ENCODE data around the gene PRDM12.

Gene PRDM12

DNA sequence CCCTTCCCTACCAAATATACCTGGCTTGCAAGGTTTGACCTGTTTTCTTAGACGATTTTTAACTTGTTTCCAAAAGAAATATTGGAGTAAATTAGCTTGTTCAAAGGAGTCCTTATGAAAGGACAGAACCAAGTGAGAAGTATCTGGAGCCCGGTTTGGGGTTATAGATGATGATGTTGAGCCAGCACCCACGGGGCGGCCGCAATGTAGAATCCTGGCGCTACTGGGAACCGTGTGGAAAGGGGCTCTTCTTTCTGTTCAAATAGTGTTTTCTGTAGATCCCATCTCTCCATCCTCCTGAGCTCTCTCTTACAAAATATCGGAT, 28.7 kb downstream of the PRDM12 start:
- no peak for FAIRE-seq

DNA sequence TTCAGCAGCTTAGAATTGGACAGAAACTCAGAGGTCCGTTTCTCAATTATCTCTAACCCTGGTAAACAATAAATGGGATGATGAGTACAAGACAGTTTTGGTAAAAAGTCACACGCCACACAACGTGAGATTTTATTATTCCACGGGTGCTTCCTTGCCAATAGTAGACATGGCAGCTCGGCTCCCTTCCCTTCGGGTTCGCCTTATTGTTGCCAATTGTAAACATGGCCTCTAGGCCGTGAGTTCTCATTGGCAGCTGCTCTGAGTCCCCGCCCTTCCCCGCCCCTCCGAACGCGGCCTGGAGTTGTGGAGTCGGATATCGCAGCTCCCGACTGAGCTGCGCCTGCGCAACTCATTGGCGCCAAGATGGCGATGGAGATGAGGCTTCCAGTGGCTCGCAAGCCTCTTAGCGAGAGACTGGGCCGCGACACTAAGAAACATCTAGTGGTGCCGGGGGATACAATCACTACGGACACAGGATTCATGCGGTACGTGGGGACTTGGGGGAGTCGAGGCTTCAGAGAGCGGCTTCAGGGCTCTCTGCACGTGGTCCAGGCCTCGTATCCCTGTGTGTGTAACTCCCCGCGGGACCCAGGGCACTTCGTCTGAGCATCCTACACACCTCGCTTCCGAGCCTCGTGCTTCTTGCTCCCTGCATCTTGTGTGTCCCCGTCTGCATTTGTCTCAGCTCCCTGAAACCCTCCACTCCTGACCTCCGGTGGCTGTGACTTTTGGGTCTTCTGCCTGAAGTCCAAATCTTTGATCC, 29.2 kb downstream of the PRDM12 start, which contains the start of gene EXOSC2:
EXOSC2 (plus strand) TSS at position 355 of the 766 bp plus-strand sequence; CDS start at position 367, 12 bp downstream.
- FAIRE-seq, result peak; percentile 65

DNA sequence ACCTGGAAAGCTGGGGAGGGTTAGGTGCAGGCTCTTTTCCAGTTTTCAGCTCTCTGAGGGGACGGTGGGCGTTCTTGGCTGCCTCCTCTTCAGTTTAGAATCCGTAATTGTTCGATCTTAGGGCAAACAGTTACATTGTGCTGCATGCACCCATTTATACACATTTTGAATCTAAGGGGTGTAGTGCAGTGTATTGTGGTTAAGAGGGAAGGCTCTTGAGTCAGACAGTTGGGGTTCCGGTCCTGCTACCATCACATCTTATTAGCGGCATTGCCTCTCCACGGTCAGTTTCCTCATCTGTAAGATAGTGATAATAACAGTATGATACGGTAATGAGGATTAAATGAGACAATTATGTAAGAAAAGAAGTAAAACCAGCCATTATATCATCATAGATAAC, 29.8 kb downstream of the PRDM12 start:
- no peak for FAIRE-seq

DNA sequence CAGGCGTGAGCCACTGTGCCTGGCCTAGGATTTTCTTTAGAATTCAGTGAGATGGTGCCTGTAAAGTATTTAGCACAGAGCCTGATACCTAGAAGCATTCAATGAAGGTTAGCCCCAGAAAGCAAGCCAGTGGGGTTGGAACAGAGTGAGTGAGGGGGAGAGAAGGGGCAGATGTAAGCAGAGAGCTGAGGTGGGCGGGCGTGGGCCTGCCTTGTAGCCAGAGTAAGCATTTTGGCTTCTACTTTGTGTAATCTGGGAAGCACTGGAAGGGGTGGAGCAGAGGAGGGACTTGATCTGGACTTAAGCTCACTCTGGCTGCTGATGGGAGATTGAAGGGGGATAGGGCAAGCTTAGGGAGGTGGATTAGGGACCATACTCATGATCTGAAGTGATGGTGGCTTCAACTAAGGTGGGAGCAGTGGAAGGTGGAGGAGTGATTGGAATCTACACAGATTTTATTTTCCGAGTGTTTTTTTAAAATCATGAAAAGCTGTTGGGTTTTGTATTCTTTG, 31.8 kb downstream of the PRDM12 start:
- no peak for FAIRE-seq

DNA sequence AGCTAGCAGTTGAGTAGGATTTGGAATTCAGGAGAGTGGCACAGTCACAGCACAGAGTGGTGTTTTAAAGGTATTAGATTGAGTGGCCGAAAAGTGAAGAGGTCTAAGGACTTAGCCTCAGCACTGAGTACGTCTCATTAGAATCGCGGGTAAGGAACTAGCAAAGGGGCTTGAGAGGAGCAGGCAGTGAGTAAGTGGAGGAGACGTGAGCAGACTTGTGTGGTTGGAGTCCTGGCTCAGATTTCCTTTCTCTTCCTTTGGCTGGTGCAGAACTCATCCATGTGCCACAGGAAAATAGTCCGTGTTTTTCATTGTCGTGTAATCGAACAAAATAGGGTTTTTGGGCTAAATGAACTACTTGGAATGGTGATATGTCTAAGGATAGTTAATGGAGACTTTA, 32.6 kb downstream of the PRDM12 start:
- FAIRE-seq, result no peak

DNA sequence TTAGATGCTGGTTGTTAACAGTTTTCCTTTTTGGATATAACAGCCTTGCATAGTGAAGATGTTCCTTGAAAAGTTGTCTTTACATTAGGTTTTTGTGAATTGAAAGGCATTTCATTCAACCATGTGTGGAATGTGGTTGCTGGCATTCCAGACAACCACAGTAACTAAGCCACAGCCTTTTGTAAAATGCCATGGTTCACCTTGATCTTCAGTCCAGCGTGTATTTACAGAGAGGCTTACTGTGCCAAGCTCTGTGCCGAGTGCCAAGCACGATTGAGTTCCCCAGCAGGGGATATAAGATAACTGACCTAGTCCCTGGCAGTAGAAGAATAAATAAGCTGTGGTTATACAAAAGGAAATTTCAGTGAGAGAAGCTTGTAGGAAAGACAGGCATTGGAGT, 34.1 kb downstream of the PRDM12 start:
- no peak for FAIRE-seq

DNA sequence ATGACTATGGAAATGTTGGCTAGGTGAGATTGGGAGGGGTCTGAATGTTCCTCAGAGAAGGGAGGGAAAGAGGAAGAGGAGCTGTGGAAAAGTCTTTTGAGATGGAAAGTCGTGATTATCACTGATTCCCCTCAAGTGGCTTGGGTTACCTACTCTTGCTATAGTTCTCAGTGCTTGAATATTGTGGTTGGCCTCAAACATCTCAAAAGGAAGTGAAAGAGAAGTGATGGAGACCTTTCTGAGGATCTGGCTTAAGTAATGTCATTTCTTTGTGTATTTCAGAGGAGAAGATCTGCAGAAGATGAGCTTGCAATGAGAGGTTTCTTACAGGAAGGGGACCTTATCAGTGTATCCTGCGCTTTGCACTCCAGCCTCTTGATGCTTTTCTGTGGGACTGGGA, 34.7 kb downstream of the PRDM12 start:
- no peak for FAIRE-seq

DNA sequence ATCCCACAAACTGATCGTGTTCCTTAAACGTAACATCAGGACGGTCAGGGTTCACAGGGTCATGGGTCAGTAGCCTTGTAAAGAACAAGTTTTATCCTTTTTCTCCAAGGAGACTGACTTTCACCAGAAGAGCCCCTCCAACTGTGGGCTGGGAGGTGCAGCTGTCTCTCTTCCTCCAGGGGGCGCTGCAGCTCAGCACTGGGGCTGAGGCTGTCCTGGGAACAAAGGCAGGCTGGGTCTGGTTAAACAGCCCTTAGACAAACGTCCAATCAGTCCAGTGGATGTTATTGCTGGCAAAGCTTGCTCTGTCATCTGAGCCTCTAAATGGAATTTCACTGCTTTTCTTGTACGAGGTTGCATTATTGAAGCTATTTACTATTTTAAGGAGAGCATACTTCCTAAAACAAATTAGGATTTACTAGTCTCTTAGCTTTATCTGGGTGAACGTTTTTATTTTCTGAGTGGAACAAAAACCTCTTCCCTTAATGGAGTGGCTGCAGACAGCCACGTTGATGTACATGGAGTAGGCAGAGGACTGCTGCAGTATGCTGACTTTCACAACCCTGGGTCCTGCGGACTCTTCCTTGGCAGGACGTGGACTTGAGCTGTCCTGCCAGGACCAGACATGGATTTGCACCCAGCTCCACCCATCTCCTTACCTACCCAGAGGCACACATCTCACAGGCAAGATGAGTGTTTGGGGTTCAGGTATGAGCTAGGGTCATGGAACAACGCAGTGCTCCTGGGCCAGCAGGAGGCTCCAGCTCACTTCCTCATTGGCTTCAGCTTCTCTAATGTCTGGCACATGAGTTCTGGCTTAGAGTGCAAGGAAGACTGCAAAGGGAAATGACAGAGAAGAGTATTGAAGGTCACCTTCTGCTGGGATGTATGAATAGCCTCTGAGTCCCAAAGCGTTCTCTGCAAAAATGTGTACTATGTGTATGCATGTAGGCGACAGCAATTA, 36.9 kb downstream of the PRDM12 start:
- no peak for FAIRE-seq

DNA sequence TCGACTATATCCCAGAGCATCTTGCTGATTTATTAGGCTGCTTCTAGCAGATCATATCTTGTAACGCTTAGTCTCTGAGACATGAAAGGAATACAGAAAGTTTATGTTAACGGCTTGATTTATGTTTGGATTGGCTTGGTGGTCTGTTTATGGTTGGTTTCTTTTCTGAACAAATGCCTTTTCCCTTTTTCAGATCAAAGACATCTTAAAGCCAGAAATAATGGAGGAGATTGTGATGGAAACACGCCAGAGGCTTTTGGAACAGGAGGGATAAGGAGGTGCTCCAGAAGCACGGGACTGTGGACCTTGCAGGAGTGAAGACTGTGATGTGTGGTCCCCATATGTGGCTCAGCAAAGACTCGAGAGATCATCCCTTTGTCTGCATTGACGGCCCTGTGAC, 39.1 kb downstream of the PRDM12 start:
- FAIRE-seq, result no peak

DNA sequence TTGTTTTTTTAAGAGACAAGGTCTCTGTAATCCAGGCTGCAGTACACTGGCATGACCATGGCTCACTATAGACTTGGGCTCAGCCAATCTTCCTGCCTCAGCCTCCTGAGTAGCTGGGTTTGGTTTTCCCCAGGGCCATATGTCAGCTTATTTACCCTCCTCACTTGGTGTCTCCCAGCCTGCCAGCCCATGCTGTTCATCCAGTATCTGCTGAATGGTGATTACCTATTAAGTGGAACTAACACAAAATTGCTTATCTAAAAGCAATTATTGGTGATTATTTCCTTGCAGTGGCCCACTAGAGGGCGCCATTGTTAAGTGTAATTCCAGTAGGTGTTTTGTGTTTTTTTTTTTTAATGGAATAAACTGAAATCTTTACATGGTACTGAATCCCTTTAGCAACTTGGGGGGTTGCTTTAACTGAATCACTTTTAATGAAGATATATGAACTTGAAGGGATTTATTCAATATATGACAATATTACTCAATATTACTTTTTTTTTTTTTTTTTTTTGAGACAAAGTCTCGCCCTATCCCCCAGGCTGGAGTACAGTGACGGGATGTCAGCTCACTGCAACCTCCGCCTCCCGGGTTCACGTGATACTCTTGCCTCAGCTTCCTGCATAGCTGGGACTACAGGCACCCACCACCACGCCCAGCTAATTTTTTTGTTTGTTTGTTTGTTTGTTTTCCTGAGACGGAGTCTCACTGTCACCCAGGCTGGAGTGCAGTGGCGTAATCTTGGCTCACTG, 43.0 kb downstream of the PRDM12 start:
- FAIRE-seq, result no peak

DNA sequence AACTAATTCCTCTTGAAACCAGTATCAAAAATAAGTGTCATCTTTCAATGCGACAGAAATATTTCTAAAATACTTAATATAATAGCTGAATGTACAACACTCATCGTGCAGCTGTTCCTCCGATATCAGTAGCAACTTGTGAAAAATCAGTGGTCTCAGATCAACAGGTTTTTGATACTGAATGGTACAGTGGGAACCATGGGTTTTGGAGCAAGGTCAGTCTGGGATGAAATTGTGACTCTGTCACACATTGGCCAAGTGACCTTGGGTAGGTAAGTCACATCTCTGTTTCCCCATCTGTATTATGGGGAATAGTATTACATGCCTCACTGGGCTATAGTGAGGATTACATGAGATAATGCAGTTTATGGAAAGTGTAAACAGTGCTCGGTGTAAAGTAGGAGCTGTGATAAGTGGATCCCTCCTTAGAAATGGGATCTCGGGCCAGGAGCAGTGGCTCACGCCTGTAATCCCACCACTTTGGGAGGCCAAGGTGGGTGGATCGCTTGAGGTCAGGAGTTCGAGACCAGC, 46.5 kb downstream of the PRDM12 start:
- no peak for FAIRE-seq

DNA sequence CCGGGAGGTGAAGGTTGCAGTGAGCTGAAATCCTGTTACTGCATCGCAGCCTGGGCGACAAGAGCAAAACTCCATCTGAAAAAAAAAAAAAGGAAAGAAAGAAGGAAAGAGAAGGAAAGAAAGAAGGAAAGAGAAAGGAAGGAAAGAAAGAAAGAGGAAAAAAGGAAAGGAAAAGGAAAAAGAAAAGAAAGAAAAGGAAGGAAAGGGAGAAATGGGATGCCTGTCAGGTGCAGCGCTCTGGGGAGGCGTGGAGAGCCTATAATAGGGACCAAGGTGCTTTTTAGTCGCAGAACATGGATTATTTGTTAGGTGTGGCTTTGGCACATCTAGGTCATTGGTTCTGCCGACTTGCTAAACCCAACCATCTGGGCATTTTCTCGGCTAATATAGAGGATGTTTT, 47.1 kb downstream of the PRDM12 start:
- FAIRE-seq, result no peak

DNA sequence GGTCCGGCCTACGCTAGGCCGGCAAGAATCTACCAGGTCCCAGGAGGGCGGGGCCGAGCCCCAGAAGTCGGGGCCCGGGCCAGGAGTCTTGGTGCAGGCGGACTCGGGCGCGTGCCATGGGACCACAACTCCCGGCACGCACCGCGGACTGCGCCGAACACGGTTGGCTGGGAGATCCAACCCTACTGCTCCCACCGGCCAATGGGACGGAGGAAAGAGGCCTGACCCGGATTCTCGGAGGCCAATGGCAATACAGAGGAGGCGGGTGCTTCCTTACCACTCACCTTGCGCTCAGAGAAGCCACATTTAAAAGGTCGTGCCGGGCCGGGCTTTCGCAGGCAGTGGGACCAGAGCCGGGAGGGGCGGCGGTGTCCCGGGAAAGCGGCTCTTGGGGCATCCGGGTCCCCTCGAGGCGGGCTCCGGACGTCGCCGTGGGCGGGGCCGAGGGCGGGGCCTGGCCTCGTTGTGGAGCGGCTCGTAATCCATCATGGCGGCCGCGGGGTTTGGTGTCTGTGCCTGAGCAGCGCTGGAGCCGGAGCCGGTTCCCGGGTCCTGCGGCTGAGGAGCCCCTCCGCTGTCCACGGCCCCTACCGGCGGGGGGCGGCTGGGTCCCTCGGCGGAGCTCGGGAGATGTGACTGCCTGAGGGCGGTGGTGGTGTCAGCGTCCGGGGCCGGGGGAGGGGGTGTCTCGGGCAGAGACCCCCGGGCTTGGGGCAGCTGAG, 48.3 kb downstream of the PRDM12 start:
- FAIRE-seq, result peak; percentile 93

DNA sequence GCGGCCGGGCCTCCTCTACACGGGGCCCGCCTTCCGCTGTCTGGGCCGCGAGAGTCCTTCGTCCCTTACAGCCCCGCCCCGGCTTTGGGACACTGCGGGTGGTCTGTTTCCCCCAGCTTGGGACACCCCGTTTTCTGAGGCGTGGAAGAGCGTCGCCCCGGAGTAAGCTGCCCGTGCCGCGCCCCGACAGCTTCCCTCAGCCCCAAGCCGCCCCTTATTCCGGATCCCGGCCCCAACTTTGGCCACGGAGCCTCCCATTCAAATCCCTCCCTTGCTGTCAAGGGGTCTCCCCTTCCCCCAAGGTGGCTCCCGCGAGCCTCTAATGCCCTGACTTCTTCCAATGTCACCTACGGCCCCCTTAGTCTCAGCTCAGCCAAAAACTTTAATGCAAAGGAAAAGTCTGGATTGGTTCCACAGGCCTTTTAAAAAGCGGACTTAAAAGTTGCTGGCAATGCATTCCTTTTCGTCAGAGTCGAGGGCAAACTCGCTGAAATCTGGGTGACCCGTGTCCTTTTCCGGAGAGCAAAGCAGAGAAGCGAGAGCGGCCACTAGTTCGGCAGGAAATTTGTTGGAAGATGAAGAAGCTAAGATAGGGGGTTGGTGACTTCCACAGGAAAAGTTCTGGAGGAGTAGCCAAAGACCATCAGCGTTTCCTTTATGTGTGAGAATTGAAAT, 49.0 kb downstream of the PRDM12 start:
- FAIRE-seq, result no peak

DNA sequence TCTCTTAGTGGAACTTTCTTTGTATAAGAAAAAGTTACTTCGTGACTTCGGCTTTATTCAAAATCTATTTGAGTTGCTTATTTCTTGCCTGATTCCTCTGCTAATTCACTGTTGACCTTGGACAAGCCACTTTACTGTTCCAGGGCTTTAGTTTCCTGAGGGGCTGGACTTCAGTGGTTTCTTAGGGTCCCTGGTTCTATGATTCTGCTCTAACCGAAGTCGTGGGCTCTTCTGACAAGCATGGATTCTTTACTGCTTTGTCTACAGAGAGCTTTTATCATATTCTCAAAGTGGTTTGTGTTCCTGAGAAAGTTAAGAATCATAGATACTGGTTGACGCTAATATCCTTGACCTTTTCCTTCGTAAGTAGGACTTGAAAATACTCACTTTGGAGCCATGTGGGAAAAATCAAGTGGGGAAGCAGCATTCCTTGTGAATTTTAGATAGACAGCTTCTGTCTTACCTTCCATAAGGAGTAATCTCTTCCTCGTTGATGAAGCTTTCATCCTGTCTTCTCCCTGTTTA, 50.3 kb downstream of the PRDM12 start:
- FAIRE-seq, result no peak

DNA sequence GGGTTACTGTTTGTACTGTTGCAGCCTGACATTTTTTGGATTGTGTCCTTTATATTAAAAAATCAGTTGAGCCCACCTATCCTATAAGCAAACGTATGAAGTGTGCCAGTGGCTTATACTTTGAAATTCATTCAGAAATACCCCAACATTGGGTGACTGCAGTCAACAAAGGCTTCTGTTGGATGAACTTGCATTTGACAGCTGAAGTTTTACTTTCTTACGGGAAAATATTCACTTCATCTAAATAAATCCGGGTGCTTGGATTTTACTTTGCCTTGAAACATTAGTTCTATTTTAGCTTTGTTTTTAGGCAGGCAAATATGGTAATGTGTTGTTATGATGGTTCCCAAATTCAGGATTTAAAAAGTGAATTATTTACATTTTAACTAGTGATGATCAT, 50.9 kb downstream of the PRDM12 start:
- no peak for FAIRE-seq

DNA sequence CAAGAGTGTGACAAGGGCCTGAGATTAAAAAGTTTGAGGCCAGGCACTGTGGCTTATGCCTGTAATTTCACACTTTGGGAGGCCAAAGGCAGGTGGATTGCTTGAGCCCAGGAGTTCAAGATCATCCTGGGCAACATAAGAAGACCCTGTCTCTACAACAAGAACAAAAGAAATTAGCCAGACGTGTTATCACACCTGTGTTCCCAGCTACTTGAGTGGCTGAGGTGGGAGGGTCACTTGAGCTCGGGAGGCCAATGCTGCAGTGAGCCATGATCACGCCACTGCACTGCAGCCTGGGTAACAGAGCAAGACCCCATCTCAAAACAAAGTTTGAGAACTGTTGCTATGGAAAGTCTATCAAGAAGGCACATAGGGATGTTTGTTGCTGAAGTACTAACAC, 54.2 kb downstream of the PRDM12 start:
- FAIRE-seq, result no peak

DNA sequence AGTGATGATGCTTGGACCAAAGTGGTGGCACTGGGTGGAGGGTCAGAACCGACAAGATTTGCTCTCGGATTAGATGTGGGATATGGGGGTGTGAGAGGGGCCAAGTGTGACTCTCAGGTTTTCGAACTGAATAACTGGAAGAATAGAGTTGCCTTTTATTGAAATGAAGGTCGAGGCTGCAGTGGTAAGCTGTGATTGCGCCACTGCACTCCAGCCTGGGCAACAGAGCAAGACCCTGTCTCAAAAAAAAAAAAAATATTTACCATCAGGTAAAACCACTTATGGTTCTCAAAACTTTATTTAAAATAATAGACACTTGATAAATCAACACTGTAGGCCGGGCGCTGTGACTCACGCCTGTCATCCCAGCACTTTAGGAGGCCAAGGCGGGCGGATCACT, 56.4 kb downstream of the PRDM12 start:
- no peak for FAIRE-seq

DNA sequence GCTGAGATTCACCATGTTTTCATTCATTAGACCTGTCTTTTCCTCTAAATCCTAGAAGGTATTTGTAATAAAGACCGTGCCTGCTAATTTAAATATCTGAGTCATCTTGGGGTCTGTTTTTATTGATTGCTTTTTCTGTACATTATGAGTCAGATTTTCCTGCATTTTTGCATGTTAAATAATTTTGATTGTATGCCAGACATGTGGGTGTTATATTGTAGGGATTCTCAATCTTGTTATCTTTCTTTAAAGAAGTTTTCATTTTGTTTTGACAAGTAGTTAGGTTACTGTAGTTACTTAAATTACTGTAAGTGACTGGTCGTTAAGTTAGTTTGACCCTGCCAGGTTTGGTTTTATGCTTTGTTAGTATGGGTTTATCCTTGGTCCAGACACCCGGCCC, 64.3 kb downstream of the PRDM12 start:
- no peak for FAIRE-seq

DNA sequence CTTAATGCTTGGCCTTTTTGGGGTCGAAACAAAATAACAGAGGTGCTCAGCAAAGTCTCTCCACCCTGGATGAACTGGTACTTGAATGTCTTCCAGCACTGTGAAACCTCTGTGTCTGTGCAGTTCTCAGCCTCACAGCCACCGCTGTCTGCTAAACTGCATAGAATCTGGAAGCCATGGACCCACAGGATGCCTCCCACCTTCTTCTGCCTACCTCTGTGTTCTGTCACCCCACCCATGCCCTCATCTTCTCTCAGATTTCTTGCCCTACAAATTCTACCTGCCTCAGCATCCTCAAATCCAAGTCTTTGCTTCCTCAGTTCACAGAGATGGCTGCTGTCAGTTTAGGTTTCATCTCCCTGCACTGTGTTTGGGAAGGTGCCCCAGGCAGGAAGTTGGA, 64.8 kb downstream of the PRDM12 start:
- FAIRE-seq, result no peak

DNA sequence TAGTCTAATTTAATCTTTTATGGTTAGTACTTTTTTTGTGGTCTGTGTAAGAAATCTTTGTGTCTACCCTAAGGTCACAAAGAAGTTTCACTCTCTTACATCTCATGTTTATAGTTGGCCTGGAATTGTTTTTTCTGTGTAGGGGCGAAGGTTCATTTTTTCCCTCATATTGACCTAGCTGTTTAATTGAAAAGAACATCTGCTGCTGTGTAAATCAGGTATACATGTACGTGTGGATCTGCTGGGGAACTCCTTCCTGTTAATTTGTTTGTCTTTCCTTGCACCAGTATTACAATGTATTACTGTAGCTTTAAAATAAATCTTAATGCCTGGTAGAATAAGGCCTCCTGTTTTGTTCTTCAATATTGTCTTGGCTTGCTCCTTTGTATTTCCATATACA, 67.0 kb downstream of the PRDM12 start:
- no peak for FAIRE-seq
